LNCAP (cell line): Measurements from ENCODE around the gene IFIT5.

Experiments used
- TF ChIP-seq, protein P1 (sequence below): fragments of 450-650 bp; IDR thresholded peaks from 2 replicates; pipeline ENCODE4 v1.5.1; 2017; ENCODE audit warnings: mild to moderate bottlenecking

Gene IFIT5

DNA sequence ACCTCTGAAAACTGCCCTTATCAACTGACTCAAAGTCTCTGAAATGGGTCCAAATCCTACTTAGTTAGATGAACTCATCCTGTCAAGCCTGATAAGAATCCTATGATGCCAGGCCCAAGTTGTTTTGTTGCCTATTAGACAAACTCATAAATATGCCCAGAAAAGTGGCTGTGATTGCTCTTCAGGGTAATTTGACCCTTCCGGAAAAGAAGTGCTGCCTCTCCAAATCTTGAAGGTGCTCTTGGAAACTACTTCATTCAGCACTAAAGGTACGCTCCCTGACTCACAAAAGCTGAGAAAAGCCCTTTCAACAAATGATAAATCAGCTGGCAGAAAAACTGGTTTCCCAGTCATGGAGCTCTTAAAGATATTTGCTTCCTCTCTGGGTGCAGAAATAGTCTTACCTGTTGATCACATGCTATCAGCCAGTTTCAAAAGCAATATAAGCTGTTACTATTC lies 6.7 kb downstream of the IFIT5 start:
- TF ChIP-seq, protein P1, sequence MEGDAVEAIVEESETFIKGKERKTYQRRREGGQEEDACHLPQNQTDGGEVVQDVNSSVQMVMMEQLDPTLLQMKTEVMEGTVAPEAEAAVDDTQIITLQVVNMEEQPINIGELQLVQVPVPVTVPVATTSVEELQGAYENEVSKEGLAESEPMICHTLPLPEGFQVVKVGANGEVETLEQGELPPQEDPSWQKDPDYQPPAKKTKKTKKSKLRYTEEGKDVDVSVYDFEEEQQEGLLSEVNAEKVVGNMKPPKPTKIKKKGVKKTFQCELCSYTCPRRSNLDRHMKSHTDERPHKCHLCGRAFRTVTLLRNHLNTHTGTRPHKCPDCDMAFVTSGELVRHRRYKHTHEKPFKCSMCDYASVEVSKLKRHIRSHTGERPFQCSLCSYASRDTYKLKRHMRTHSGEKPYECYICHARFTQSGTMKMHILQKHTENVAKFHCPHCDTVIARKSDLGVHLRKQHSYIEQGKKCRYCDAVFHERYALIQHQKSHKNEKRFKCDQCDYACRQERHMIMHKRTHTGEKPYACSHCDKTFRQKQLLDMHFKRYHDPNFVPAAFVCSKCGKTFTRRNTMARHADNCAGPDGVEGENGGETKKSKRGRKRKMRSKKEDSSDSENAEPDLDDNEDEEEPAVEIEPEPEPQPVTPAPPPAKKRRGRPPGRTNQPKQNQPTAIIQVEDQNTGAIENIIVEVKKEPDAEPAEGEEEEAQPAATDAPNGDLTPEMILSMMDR = no peak

DNA sequence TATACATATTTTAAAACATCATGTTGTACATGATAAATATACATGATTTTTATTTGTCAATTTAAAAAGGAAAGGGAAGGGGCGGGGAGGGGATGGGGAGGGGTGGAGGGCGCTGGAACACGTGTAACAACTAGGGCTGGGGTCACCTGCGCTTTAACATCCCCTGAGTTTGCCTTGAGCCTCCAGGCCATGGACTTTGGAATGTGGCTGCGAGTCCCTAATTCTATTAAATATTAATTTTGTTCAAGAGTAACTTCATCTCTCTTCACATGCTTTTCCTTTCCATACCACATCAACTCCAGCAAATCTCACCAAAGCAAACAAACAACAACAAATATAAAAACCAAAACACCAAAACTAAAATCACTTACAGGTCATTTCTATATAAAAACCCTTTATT lies 10.6 kb downstream of the IFIT5 start:
- TF ChIP-seq, protein P1 = no peak

DNA sequence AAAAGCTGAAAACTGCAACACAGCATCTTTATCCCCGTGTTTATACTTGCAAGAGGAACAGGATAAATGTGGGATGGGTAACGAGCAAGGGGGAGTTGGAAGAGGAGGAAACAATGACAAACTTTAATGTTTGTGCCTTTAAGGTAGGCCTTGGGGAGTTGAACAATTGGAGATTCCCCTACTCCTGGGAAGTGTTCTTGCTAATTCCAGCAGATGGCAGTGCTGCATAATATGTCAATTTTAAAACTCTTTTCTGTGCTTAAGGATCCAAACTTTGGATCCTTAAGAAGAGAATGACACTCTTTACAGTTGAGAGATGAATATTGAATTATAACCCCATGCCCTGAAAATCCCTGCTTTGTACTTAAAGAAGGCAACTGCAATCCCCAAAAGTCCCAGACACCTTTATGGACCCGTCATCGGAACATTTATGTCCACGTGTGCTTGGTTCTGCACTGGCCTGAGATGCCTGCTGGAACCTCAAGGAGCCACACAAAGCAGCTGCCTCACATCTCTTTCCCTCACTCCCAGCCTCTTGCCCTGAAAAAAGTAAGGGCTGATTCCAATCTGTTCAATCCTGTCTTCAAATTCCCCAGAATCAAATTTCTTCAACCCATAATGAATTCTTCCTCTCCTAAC lies 12.0 kb downstream of the IFIT5 start:
- TF ChIP-seq, protein P1 = peak; percentile 73

DNA sequence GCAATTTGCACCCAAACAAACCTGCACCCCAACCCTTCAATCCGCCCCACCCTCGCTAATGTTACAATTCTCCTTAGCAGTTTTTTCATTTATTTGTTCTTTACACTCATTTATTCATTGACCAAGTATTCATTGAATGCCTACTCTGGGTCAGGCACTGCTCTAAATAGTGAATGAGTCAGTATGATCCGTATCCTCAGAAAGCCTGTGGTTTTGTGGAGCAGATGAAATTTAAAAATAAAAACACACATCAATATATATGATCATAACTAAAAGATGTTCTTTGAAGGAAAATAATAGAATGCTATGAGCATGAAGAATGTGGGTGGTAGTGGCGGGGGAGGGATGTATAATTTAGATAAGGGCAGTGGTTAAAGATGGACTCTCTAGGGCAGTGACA lies 13.3 kb downstream of the IFIT5 start:
- TF ChIP-seq, protein P1 = no peak

DNA sequence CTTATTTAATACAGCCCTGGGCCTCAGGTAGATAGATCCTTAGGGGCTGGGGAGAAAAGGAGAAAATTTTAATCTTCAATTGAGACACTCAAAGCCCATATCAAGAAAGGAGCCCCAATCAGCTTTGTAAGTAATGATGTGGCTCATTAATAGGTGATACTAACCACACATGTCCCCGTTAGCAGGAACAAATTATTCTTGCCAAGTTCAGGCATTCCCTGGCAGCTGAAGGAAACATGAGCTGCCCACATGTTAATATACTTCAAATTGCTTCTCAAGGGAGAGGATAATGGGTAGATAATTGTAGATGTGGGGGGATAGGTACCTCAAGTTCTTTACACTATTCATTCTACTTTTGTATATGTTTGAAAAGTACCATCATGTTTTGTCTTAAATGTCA lies 14.5 kb downstream of the IFIT5 start:
- TF ChIP-seq, protein P1 = no peak

DNA sequence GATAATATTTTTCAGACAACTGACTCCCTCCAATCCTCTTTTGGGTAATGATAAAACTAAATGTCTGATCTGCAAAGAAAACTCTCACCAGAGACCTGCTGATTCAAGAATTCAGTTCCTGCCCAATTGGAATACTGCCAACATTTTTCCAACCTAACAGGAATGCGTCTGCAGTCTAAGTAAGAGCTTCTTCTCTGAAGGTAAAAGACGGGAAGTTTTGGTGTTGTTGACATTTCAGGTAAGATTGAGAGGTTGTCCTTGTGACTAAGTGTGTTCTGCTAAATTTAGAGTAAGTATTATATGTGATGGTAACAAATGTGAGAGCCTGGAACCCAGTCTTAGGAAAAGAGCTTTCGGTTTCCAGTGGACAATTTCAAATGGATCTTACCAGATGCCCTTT lies 17.6 kb downstream of the IFIT5 start:
- TF ChIP-seq, protein P1 = no peak

DNA sequence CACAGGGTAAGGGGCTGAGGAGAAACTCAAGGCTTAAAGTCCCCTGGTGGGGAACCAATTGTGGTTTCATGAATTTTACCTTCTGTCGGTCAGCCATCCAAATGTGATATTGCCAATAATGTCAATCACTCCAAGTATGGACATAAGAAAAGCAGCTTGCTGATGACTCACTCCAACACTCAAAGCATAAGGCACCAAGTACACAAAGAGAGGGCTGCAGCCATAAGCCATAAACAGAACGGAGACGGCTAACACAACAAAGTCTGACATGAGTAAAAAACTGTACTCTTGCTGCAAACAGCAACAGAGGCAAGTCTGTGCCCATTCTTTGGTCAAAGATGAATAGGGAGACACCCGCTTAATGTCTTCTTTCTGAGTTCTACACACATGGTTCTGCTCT lies 24.2 kb downstream of the IFIT5 start:
- TF ChIP-seq, protein P1 = no peak
